ENCODE data around the gene UBE2J2. TPM values are rescaled to one million over a fixed set of nuclear protein-coding genes. Genes with fewer than 3 reads are reported as not detected.

Gene UBE2J2
- total and polyA plus RNA-seq, 5 donors from 2014 or later, result 56.4 to 97.5 (median 77.2) TPM

DNA sequence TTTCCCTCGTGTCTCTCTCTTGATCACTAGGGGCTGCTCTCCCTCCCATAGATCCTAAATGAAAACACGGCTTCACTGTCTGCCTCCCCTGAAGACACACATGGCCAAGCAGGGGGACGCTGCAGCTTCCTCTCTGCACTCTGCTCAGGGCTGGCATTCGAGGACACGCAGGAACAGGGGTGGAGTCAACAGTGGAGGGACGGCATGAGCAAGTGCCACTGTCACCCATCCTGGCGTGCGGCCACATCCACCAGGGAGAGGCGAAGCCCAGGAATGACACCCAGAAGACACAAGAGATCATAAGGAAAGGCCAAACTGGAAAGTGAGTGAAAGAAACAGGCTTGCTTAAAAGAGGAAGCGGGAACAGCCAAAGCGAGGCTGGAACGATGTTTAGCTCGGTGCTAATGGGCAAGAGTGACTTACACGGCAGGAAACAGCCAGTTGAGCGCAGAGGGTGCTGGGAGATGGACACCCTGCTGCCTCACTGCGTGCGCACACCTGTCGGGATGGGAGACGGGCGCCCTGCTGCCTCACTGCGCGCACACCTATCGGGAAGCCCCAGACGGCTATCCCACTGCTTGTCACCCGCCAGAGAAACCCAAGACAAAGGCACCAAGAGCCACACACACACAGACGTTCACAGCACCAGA is 13.6 kb downstream of the UBE2J2 start:
- Mint-ChIP-seq H3K4me3 (no peak overlapping the region), H3K27me3 (no peaks in the 10 kb centered on the region), H3K27ac (no peak overlapping the region), H3K9me3 (no peaks in the 10 kb centered on the region), H3K4me1 (peaks cover 0 to 12% (median 4%) of the 10 kb centered on the region in 4 donors), H3K36me3 (peaks cover 10% of the 10 kb centered on the region)
- H3K27ac ChIP-seq (ENCODE audit: insufficient read depth, low read length, poor library complexity, severe bottlenecking), result no peak overlapping the region
- H3K36me3 ChIP-seq (ENCODE audit: control insufficient read depth, insufficient read depth, low read length), result peaks cover 56% of the 10 kb centered on the region
- no peak for DNase-seq
- H3K27me3 ChIP-seq (ENCODE audit: control insufficient read depth, insufficient read depth, low read length), result no peaks in the 10 kb centered on the region
- no peak overlapping the region for H3K4me3 ChIP-seq (ENCODE audit: low read depth, low read length)
- H3K9me3 ChIP-seq (ENCODE audit: control insufficient read depth in 2 of 2, low read length in 2 of 2), result no peaks in the 10 kb centered on the region
- peak in 1 of 2 donors; percentile 6 for ATAC-seq (ENCODE audit: low read depth in 2 of 2)
- no peaks in the 10 kb centered on the region for H3K4me1 ChIP-seq (ENCODE audit: control insufficient read depth, insufficient read depth, low read length, poor library complexity, severe bottlenecking)

DNA sequence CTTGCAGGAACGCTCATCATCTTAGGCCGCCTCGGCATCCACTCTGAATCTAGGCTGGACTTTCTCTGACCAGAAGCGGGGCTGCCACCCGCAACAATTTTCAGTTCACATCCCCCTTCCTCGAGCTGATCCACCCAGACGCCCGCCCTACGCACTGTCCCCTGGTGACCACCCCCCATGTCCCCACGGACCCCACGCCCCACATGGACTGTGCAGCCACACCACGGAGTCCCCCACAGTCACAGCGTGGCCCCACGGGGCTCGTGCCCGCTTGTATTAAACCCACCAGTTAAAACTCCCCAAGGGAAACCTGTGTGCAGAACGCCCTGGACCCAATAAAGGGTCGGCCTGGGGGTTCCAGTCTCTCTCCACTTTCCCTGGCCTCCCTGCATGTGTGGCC is 14.1 kb downstream of the UBE2J2 start:
- H3K4me3 ChIP-seq (ENCODE audit: low read depth, low read length), result no peak overlapping the region
- H3K4me3 Mint-ChIP-seq, result no peak overlapping the region

DNA sequence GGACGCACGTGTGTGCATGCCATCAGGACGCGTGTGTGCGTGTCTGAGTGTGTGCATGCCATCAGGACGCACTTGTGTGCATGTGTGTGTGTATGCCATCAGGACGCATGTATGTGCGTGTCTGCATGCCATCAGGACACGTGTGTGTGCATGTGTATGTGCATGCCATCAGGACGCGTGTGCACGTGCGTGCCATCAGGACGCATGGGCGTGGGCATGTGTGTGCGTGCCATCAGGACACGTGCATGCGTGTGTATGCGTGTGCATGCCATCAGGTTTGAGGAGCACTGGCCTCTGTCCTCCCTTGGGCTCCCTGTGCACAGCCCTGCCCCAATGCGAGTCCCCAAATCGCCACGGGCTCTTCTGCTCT is 14.6 kb downstream of the UBE2J2 start:
- no peak for ATAC-seq (ENCODE audit: low read depth in 2 of 2)
- Histone ChIP-seq H3K27me3 (ENCODE audit: control insufficient read depth, insufficient read depth, low read length) (no peaks in the 10 kb centered on the region), H3K9me3 (ENCODE audit: control insufficient read depth in 2 of 2, low read length in 2 of 2) (no peaks in the 10 kb centered on the region), H3K4me1 (ENCODE audit: control insufficient read depth, insufficient read depth, low read length, poor library complexity, severe bottlenecking) (no peaks in the 10 kb centered on the region), H3K27ac (ENCODE audit: insufficient read depth, low read length, poor library complexity, severe bottlenecking) (no peak overlapping the region), H3K36me3 (ENCODE audit: control insufficient read depth, insufficient read depth, low read length) (peaks cover 61% of the 10 kb centered on the region), H3K4me3 (ENCODE audit: low read depth, low read length) (no peak overlapping the region)
- H3K4me1 Mint-ChIP-seq, result peaks cover 0 to 12% (median 4%) of the 10 kb centered on the region in 4 donors
- peaks cover 10% of the 10 kb centered on the region for H3K36me3 Mint-ChIP-seq
- H3K9me3 Mint-ChIP-seq, result no peaks in the 10 kb centered on the region
- no peak overlapping the region for H3K27ac Mint-ChIP-seq
- no peak for DNase-seq
- H3K27me3 Mint-ChIP-seq, result no peaks in the 10 kb centered on the region
- no peak overlapping the region for H3K4me3 Mint-ChIP-seq

More for the DNA sequence above, 14.1 kb downstream of the UBE2J2 start:
- H3K9me3 Mint-ChIP-seq, result no peaks in the 10 kb centered on the region
- Histone ChIP-seq H3K9me3 (ENCODE audit: control insufficient read depth in 2 of 2, low read length in 2 of 2) (no peaks in the 10 kb centered on the region), H3K4me1 (ENCODE audit: control insufficient read depth, insufficient read depth, low read length, poor library complexity, severe bottlenecking) (no peaks in the 10 kb centered on the region), H3K27me3 (ENCODE audit: control insufficient read depth, insufficient read depth, low read length) (no peaks in the 10 kb centered on the region), H3K36me3 (ENCODE audit: control insufficient read depth, insufficient read depth, low read length) (peaks cover 61% of the 10 kb centered on the region), H3K27ac (ENCODE audit: insufficient read depth, low read length, poor library complexity, severe bottlenecking) (no peak overlapping the region)
- H3K27me3 Mint-ChIP-seq, result no peaks in the 10 kb centered on the region
- ATAC-seq (ENCODE audit: low read depth in 2 of 2) (no peak), DNase-seq (no peak)
- no peak overlapping the region for H3K27ac Mint-ChIP-seq
- peaks cover 10% of the 10 kb centered on the region for H3K36me3 Mint-ChIP-seq
- H3K4me1 Mint-ChIP-seq, result peaks cover 0 to 12% (median 4%) of the 10 kb centered on the region in 4 donors

DNA sequence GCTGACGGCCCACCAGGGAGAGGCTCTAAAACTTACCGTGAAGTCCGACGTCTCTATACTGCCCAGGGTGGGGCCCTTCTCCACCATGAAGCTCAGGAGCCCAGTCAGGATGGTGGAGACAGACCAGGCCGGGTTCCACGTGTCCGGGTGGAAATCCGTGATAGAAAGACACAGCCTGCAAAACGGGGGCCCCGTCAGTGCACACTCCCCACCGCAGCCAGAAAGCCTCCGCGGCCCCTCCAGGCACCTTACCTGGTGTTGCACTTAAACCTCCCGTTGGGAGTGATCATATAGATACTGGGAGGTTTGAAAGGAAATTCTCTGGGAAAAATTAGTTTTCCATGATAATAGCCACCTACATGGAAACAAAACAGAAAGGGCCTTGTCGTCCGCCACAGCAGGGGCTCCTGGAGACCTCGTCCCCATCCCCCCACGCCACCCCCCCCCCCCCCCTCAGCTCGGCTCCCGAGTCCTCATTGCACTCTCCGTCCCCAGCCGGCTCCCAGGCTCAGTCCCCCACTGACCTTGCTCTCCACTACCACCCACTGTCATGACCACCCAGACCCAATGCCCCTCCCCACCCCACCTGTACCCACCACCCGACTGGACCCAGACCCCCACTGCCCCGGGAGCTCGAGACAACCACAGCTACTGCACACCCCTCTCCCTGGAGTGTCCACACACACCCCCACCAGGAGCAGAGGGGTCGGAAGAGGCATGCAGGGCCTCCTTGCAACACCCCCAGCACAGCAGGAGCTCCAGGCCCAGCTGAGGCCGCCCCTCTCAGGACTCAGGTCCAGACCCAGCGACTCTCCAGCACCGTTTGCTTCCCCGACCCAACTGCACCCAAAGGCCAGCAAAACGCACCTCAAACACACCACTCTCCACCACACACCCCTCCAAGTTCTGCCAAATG is 16.4 kb downstream of the UBE2J2 start:
- peaks cover 15% of the 10 kb centered on the region for H3K36me3 Mint-ChIP-seq

DNA sequence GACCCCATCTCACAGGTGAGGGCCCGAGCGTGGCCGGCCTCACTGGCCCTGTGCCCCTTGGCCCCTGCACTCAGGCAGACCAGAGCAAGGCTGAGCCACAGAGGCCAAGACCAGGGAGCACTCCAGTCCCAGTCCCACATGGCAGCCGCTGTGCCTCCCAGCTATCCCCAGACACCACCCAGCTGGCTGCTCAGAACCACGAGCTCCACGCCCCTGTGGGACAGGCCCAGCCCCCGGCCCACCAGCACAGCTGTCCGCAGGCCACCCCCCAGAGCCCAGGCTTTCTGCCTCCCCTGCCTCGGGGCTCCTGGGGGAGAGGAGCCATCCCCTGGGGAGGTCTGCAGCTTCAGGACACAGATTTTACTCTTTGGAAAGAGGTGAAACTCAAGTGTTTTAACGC is 18.0 kb downstream of the UBE2J2 start:
- Histone ChIP-seq H3K36me3 (ENCODE audit: control insufficient read depth, insufficient read depth, low read length) (peaks cover 34% of the 10 kb centered on the region), H3K9me3 (ENCODE audit: control insufficient read depth in 2 of 2, low read length in 2 of 2) (no peaks in the 10 kb centered on the region), H3K4me3 (ENCODE audit: low read depth, low read length) (no peak overlapping the region), H3K27me3 (ENCODE audit: control insufficient read depth, insufficient read depth, low read length) (no peaks in the 10 kb centered on the region), H3K4me1 (ENCODE audit: control insufficient read depth, insufficient read depth, low read length, poor library complexity, severe bottlenecking) (peaks cover 9% of the 10 kb centered on the region), H3K27ac (ENCODE audit: insufficient read depth, low read length, poor library complexity, severe bottlenecking) (no peak overlapping the region)
- DNase-seq, result no peak
- H3K9me3 Mint-ChIP-seq, result no peaks in the 10 kb centered on the region
- peaks cover 10% of the 10 kb centered on the region for H3K36me3 Mint-ChIP-seq
- ATAC-seq (ENCODE audit: low read depth in 2 of 2), result no peak
- H3K4me1 Mint-ChIP-seq, result peaks cover 0 to 20% (median 8%) of the 10 kb centered on the region in 4 donors
- no peak overlapping the region for H3K27ac Mint-ChIP-seq
- H3K4me3 Mint-ChIP-seq, result no peak overlapping the region
- H3K27me3 Mint-ChIP-seq, result no peaks in the 10 kb centered on the region

More for the DNA sequence above, 16.4 kb downstream of the UBE2J2 start:
- H3K27me3 Mint-ChIP-seq, result no peaks in the 10 kb centered on the region
- Histone ChIP-seq H3K36me3 (ENCODE audit: control insufficient read depth, insufficient read depth, low read length) (peaks cover 43% of the 10 kb centered on the region), H3K27me3 (ENCODE audit: control insufficient read depth, insufficient read depth, low read length) (no peaks in the 10 kb centered on the region), H3K27ac (ENCODE audit: insufficient read depth, low read length, poor library complexity, severe bottlenecking) (no peak overlapping the region), H3K4me1 (ENCODE audit: control insufficient read depth, insufficient read depth, low read length, poor library complexity, severe bottlenecking) (no peaks in the 10 kb centered on the region), H3K9me3 (ENCODE audit: control insufficient read depth in 2 of 2, low read length in 2 of 2) (no peaks in the 10 kb centered on the region), H3K4me3 (ENCODE audit: low read depth, low read length) (no peak overlapping the region)
- no peak overlapping the region for H3K4me3 Mint-ChIP-seq
- no peaks in the 10 kb centered on the region for H3K9me3 Mint-ChIP-seq
- H3K27ac Mint-ChIP-seq, result no peak overlapping the region
- ATAC-seq (ENCODE audit: low read depth in 2 of 2) (no peak), DNase-seq (no peak)
- H3K4me1 Mint-ChIP-seq, result peaks cover 0 to 18% (median 4%) of the 10 kb centered on the region in 4 donors

DNA sequence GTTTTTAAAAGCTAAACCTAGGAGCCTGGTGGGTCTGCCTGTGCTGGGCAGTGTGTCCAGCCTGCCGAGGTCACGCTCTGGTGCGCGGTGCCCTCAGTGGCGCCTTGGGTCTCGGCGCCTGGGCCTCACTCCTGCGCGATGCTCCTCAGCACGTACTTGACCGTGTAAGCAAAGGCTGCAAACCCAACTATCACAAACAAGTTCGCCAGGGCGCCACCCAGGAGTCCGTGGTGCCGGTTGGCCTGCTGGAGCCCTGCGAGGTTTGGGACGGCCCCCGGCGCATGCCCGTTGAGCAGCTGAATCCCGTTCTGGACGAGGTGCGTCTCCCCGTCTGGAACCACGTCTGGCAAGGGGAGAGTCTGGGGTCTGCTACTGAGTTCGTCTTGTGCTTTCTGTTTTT is 18.6 kb downstream of the UBE2J2 start:
- Histone ChIP-seq H3K4me3 (ENCODE audit: low read depth, low read length) (no peak overlapping the region), H3K9me3 (ENCODE audit: control insufficient read depth in 2 of 2, low read length in 2 of 2) (no peaks in the 10 kb centered on the region), H3K27ac (ENCODE audit: insufficient read depth, low read length, poor library complexity, severe bottlenecking) (no peak overlapping the region), H3K4me1 (ENCODE audit: control insufficient read depth, insufficient read depth, low read length, poor library complexity, severe bottlenecking) (peaks cover 14% of the 10 kb centered on the region), H3K36me3 (ENCODE audit: control insufficient read depth, insufficient read depth, low read length) (peaks cover 29% of the 10 kb centered on the region), H3K27me3 (ENCODE audit: control insufficient read depth, insufficient read depth, low read length) (no peaks in the 10 kb centered on the region)
- H3K9me3 Mint-ChIP-seq, result no peaks in the 10 kb centered on the region
- peaks cover 10% of the 10 kb centered on the region for H3K36me3 Mint-ChIP-seq
- no peak for ATAC-seq (ENCODE audit: low read depth in 2 of 2)
- no peaks in the 10 kb centered on the region for H3K27me3 Mint-ChIP-seq
- peaks cover 0 to 21% (median 9%) of the 10 kb centered on the region in 4 donors for H3K4me1 Mint-ChIP-seq
- H3K4me3 Mint-ChIP-seq, result no peak overlapping the region
- no peak for DNase-seq
- no peak overlapping the region for H3K27ac Mint-ChIP-seq

DNA sequence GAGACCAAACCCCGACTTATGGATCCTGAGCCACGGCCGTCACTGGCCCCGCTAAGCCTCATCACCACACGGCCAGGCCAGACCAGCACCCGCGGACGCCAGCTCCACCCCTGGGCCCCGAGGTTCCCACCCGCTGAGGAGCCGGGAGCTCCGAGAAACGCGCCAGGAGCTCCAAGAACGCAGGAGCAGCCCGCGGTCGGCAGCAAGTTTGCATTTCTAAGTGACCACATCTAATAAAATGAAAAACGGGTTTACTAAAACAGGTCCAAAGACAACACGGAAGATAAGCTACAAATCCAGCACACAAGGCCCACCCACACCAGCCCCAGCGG is 19.0 kb downstream of the UBE2J2 start:
- Histone ChIP-seq H3K4me1 (ENCODE audit: control insufficient read depth, insufficient read depth, low read length, poor library complexity, severe bottlenecking) (peaks cover 16% of the 10 kb centered on the region), H3K4me3 (ENCODE audit: low read depth, low read length) (no peak overlapping the region), H3K36me3 (ENCODE audit: control insufficient read depth, insufficient read depth, low read length) (peaks cover 25% of the 10 kb centered on the region), H3K27me3 (ENCODE audit: control insufficient read depth, insufficient read depth, low read length) (no peaks in the 10 kb centered on the region), H3K9me3 (ENCODE audit: control insufficient read depth in 2 of 2, low read length in 2 of 2) (no peaks in the 10 kb centered on the region), H3K27ac (ENCODE audit: insufficient read depth, low read length, poor library complexity, severe bottlenecking) (no peak overlapping the region)
- H3K27ac Mint-ChIP-seq, result no peak overlapping the region
- no peak for DNase-seq
- ATAC-seq (ENCODE audit: low read depth in 2 of 2), result no peak
- no peaks in the 10 kb centered on the region for H3K27me3 Mint-ChIP-seq
- H3K4me3 Mint-ChIP-seq, result no peak overlapping the region
- no peaks in the 10 kb centered on the region for H3K9me3 Mint-ChIP-seq
- peaks cover 10% of the 10 kb centered on the region for H3K36me3 Mint-ChIP-seq
- peaks cover 0 to 20% (median 9%) of the 10 kb centered on the region in 4 donors for H3K4me1 Mint-ChIP-seq

All from CD4-positive, CD25-positive, alpha-beta regulatory T cell (primary cell).